ENCODE measurements around the gene RNF182.

DNA sequence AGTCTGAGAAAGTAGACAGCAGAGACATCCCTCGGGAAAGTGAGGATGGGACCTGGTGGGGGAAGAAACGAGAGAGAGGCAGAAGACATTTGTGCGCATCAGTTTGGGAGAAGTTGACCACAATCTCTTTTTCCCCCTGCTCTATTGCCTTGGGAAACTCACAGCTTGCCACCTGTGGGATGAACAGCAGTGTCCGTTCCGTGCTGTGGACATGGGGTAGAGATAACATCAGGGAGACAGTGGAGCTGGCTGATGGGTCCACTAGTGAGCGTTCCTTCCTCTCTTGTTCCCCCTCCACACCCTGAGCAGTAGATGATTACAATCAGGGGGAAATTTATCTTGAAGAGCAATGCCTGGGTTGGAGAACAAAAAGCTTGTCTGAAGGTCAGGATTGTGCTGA lies 21.8 kb upstream of the RNF182 start:
- TF ChIP-seq CTCF (conservative IDR thresholded peaks at IDR 0.05 in 1 of 2, IDR thresholded peaks at IDR 0.05 in 1 of 2; ENCODE audit: low read depth in 1 of 2, low read length in 2 of 2) (no peak), EZH2 (IDR thresholded peaks at IDR 0.05; ENCODE audit: low read length, missing control alignments) (no peak)
